Endothelial cell of umbilical vein (primary cell): ENCODE measurements around the gene ARRDC2.

Source experiments
- CTCF ChIP-seq, 2 donors: IDR thresholded peaks; 1 replicate in 1 of 2; 2 replicates in 1 of 2; pipeline ENCODE4 v1.5.1; 2011; ENCODE audit warnings: low read length in 2 of 2, mild to moderate bottlenecking in 2 of 2, moderate library complexity in 2 of 2, control low read depth in 1 of 2, inconsistent platforms in 1 of 2, low read depth in 1 of 2; ENCODE audit not compliant: insufficient read depth in 1 of 2; ENCODE audit errors: extremely low read depth in 1 of 2
- EZH2 ChIP-seq: IDR thresholded peaks from 2 replicates; pipeline ENCODE4 v1.6.1; 2012; ENCODE audit warnings: borderline replicate concordance, low read depth, mild to moderate bottlenecking, moderate library complexity, low read length, inconsistent platforms; ENCODE audit not compliant: severe bottlenecking
- GATA2 ChIP-seq: IDR thresholded peaks from 2 replicates; pipeline ENCODE4 v1.7.0; 2011; ENCODE audit warnings: low read depth, mild to moderate bottlenecking, moderate library complexity, mixed read lengths, low read length; ENCODE audit not compliant: insufficient read length, insufficient read depth
- JUN ChIP-seq: IDR thresholded peaks from 2 replicates; pipeline ENCODE4 v1.6.1; 2011; ENCODE audit warnings: borderline replicate concordance, low read depth; ENCODE audit not compliant: insufficient read length, insufficient read depth
- MAX ChIP-seq: IDR thresholded peaks from 2 replicates; pipeline ENCODE4 v1.6.1; 2011; ENCODE audit not compliant: insufficient read depth, insufficient read length
- MYC ChIP-seq: IDR thresholded peaks from one replicate; pipeline ENCODE4 v1.6.1; 2011; ENCODE audit warnings: mild to moderate bottlenecking, low read depth, low read length
- POLR2A ChIP-seq: IDR thresholded peaks from 2 replicates; pipeline ENCODE4 v1.6.1; 2012; ENCODE audit warnings: low read depth, mild to moderate bottlenecking, control low read depth, low read length
- POLR2AphosphoS5 ChIP-seq: IDR thresholded peaks from 2 replicates; pipeline ENCODE4 v1.6.1; 2012; ENCODE audit warnings: low read depth, mild to moderate bottlenecking, control low read depth, low read length, moderate library complexity; ENCODE audit not compliant: insufficient read depth

- TF ChIP-seq POLR2A (no peak), MAX (no peak), CTCF (IDR thresholded peaks at IDR 0.05; ENCODE audit: extremely low read depth in 1 of 2, insufficient read depth in 1 of 2, low read depth in 1 of 2, low read length in 2 of 2) (no peak), MYC (no peak), POLR2AphosphoS5 (no peak), JUN (no peak), GATA2 (no peak), EZH2 (no peak)
Observed at GRCh38 chr19:17977021-17977420, 30.9 kb upstream of the ARRDC2 start.
